ENCODE results near the gene AMOTL2.

The AMOTL2 gene

DNA sequence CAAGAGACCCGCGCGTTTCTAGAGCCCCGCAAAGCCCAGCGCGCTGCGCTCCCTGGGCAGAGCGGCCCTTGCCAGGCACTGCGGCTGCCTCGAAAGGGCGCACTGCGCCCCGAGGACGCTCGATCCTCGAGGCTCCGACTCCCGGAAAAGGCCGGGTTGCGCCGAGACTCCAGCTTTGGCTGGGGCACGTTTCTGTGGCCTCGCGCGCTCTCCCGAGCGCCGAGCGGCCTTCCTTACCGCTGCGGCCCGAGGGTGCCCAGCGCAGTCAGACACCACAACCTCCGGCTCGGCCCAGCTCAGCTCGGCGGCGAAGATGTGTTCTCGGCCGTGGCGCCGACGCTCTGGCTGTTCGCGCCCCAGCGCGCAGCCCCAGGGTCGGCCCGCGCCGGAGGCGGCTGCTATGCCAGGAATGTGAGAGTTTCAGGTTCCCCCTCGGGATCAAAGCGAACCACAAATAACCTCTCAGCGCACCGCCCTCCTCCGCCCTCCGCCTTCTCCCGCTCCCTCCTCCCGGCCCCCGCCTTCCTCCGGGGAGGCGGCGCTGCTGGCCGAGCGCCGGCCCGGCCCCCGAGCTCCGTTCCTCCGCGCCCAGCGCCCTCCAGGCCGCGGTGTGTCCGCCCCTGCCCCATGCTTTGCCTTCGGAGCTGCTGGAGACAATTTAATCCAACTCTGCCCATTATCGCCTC is at the start of gene AMOTL2:
Gene AMOTL2, minus strand, starts transcription at position 343 of the 686 bp plus-strand sequence. CDS start 3,014 bp downstream, outside the sequence.
- DNase-seq: peak; percentile 56

DNA sequence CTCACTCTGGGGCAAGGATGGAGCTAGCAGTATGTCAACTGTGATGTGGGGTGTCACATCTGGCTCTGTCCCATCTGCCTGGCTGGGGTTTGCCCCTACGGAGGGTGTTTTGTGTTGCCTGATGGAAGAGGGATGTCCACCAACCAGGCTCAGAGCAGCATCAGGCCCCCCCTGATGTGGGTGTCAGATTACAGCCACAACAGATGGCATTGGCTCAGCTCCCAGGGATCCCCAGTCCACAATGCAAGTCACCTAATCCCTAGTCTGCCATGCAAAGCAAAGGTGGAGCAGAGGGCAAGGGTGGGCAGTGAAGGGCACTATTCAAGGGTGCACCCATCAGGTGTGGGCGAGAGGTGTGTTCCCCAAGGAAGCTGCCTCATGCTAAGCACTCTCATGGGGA is 48.9 kb upstream of the AMOTL2 start:
- DNase-seq: no peak

DNA sequence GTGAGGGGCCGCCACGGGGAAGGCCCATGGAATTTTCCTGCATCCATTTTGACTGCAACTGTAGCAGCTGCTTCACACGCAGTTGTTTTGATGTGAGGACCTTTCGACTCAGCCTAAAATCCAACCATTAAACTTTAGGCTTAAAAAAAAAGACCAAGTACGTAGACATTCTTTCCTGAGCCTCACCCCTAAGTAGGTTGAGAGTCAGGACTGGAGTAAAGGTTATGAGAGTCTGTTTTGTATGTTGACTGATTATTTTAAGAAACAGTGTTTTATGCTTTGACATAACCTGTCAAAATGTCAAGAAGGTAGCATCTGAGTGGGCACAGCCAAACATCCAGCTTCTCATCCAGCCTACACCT is 45.7 kb upstream of the AMOTL2 start:
- no peak for DNase-seq

- peak; percentile 40 for DNase-seq
Measured at GRCh38 chr3:134419214-134419959, 45.1 kb upstream of the AMOTL2 start.

DNA sequence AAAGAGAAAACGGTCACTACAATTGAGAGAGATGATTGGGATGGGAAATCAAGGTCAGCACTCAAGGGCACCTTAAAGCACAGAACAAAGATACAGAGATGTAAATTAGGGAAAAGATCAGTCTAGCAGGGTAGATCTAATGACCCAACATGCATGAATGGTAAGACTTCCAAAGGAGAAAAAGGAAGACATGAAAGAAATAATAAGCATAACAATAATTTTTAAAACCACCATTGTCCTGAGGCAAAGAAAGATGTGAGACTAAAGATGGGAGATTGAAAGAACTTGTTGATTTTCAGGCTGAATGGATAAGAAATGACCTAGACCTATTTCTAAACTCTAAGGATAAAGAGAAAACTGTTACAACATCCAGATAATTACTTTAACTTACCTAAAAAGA is 34.8 kb upstream of the AMOTL2 start:
- DNase-seq: no peak

- no peak for DNase-seq
Measured at GRCh38 chr3:134407239-134407625, 33.0 kb upstream of the AMOTL2 start.

- peak; percentile 47 for DNase-seq
Measured at GRCh38 chr3:134406331-134407238, 32.3 kb upstream of the AMOTL2 start.

GRCh38 chr3:134404366-134404885 is 30.2 kb upstream of the AMOTL2 start:
- no peak for DNase-seq

DNA sequence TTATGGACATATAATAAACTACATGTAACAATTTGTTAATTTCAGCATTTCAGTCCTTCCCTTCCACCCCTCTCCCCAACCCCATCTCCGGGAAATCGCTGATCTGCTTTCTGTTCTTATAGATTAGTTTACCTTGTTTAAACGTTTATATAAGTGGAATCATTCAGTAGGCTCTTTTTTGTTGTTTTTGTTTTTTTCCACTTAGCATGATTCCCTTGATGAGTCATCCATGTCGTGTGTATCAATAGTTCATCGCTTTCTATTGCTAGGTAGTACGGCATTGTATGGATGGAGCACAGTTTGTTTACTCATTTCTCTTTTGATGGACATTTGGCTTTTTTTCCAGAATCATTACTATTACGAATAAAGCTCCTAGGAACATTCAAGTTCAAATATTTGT is 23.5 kb upstream of the AMOTL2 start:
- DNase-seq: no peak

DNA sequence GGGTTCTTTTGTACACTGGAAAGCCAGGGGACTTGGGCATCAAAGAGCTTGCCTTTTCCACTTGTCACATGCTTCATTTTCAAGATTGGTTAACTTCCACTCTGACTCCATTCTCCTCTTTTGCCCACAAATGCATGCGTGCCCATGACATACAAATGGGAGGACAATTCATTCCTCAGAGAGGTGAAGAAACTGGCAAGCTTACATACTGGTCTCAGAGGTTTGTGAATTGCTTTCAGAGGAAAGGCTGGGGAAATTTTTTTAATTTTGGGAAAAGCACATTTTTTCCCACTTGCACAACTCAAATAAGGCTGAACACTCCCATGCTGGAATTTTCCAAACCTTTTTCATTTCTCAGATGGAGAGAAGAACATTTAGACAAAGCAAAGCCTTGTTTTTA is 20.9 kb upstream of the AMOTL2 start:
- no peak for DNase-seq

DNA sequence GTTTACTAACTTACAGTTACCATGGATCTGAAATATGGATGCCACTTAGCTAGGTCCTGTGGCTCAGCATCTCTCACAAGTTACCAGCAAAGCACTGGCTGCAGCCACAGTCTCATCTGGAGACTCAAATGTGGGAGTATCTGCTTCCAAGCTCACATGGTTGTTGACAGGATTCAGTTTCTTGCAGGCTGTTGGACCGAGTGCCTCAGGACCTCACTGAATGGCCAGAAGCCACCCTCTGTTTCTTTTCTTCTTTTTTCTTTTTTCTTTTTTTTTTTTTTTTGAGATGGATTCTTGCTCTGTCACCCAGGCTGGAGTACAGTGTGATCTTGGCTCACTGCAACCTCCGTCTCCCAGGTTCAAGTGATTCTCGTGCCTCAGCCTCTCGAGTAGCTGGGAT is 20.1 kb upstream of the AMOTL2 start:
- no peak for DNase-seq

- no peak for DNase-seq
Measured at GRCh38 chr3:134393074-134393473, 18.8 kb upstream of the AMOTL2 start.

GRCh38 chr3:134392336-134392983 is 18.2 kb upstream of the AMOTL2 start:
- DNase-seq: no peak

DNA sequence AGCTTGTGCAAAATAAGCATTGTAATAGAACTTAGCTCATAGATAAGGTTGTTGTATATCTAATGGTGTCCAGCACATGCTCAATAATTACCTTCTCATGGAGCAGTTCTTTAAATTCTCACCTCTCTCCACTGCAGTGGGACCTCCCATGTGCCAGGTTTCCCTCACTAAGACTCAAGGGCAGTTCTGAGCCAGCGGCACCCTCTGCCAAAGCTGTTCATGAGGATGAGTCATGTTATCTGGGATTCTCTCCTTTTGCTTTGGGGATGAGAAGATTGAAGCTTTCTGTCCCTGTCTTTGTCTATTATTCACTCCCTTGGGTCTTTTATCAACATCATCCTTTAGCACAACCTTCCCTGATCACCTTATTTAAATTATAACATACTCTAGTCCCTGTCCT is 15.6 kb upstream of the AMOTL2 start:
- DNase-seq: no peak

- no peak for DNase-seq
Measured at GRCh38 chr3:134388788-134389485, 14.7 kb upstream of the AMOTL2 start.

DNA sequence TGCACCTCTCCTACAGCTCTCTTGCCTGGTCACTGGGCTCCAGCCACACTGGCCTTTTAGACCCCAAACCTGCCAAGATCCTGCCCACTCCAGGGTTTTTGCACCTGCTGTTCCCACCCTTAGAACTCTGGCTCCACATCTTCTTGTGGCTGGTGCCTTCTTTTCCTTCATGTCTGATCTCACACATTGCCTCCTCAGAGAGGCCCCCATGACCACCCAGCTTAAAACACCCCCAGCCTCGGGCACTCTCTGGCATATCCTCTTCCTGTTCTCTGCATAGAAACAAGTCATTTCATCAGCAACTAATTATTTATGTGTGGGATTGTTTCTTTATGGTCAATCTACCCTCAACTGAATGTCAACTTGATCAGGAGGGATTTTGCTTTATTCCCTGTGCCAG is 14.0 kb upstream of the AMOTL2 start:
- no peak for DNase-seq

GRCh38 chr3:134387293-134387692 is 13.0 kb upstream of the AMOTL2 start:
- DNase-seq: no peak

GRCh38 chr3:134384963-134385362 is 10.7 kb upstream of the AMOTL2 start:
- no peak for DNase-seq

GRCh38 chr3:134381831-134382442 is 7.7 kb upstream of the AMOTL2 start:
- DNase-seq: no peak

DNA sequence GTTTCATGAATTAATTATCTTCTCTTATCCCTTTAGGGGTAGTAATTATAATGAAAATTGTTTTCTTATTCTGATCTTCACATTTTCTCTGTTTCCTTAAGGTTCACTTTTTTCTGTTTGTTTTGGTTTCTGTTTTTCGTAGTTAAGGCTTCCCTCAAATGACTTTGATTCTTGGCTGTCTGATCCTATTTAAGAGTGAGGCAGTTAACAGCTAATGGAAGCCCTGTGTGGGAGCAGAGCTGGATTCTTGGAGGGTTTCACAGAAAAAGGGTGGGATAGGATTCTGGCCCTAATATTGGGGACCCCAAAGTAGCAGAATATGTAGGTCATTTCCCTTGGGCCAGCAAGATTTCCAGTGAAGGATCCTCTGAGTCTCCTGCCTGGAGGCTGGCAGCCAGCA is 6.8 kb upstream of the AMOTL2 start:
- no peak for DNase-seq

GRCh38 chr3:134380249-134380648 is 6.0 kb upstream of the AMOTL2 start:
- no peak for DNase-seq

GRCh38 chr3:134378818-134379217 is 4.6 kb upstream of the AMOTL2 start:
- DNase-seq: no peak
